GM12878 (cell line): ENCODE results near the gene OPCML. TPM values are rescaled to one million over a fixed set of nuclear protein-coding genes. Genes with fewer than 3 reads are reported as not detected.

Source experiments
- ATAC-seq: fragments of 200-7000 bp; cut with Tn5 transposase; 3 replicates; pipeline ENCODE4 v1.9.1; 2020; ENCODE audit warnings: mild to moderate bottlenecking, moderate library complexity
- BruUV-seq: library from RNA; stranded (reverse); fragments of 400-500 nt; replicated peaks from 2 replicates; lab custom pipeline; 2021; lab: Mats Ljungman, UMichigan
- CTCF ChIA-PET: fragments of 300-600 bp; sonication (Branson Sonifier 250); formaldehyde crosslinking; extraction: SDS; loops from one replicate; lab custom pipeline; 2021; ENCODE audit warnings: inconsistent platforms; lab: Yijun Ruan, JAX
- POLR2A ChIA-PET: fragments of 350-600 bp; formaldehyde crosslinking; extraction: SDS; loops from one replicate; lab custom pipeline; 2021; ENCODE audit warnings: inconsistent platforms; lab: Charles Lee
- RAD21 ChIA-PET: fragments of 300-600 bp; sonication (Branson Sonifier 250); formaldehyde crosslinking; loops from one replicate; lab custom pipeline; 2023; ENCODE audit warnings: antibody characterized with exemption; ENCODE audit not compliant: unreplicated experiment; lab: Charles Lee
- SMC1A ChIA-PET: fragments of 300-600 bp; sonication (Branson Sonifier 250); formaldehyde crosslinking; loops from one replicate; lab custom pipeline; 2023; ENCODE audit not compliant: unreplicated experiment, uncharacterized antibody; lab: Charles Lee
- DNase-seq: peaks from one replicate; pipeline ENCODE4 v3.0.0-alpha.2; 2011; ENCODE audit warnings: low read depth, low spot score
- FAIRE-seq: peaks from 3 replicates; lab custom pipeline; 2011; peaks lifted over from hg19 to GRCh38; lab: Jason Lieb, UNC
- H2AFZ ChIP-seq: 2 replicates; pipeline ENCODE4 v1.6.0; 2011; ENCODE audit warnings: low read depth, low read length, control low read depth; ENCODE audit not compliant: control insufficient read depth
- H3K27ac ChIP-seq: 2 replicates; pipeline ENCODE4 v1.5.1; 2011; ENCODE audit warnings: control low read depth; ENCODE audit not compliant: control insufficient read depth, insufficient read depth
- H3K27me3 ChIP-seq, 2 experiments: replicated peaks in 1 of 2; 2 replicates each; pipeline versions ENCODE4 v1.6.0 to v1.6.1; 2011; ENCODE audit warnings: low read length in 1 of 2; ENCODE audit not compliant: control insufficient read depth in 2 of 2, insufficient read depth in 2 of 2
- H3K36me3 ChIP-seq, 2 experiments: 2 replicates each; pipeline ENCODE4 v1.5.1; 2011; ENCODE audit warnings: low read length in 1 of 2; ENCODE audit not compliant: control insufficient read depth in 2 of 2, insufficient read depth in 2 of 2
- H3K4me1 ChIP-seq: 2 replicates; pipeline ENCODE4 v1.6.1; 2011; ENCODE audit warnings: mild to moderate bottlenecking, low read length, moderate library complexity, mixed read lengths; ENCODE audit not compliant: control insufficient read depth, insufficient read depth
- H3K4me2 ChIP-seq: 2 replicates; pipeline ENCODE4 v1.6.0; 2011; ENCODE audit warnings: control low read depth; ENCODE audit not compliant: control insufficient read depth, insufficient read depth
- H3K4me3 ChIP-seq: fragments of 200-600 bp; sonication (generic); 2 replicates; pipeline ENCODE4 v1.5.1; 2016
- H3K79me2 ChIP-seq: 2 replicates; pipeline ENCODE4 v1.6.0; 2011; ENCODE audit warnings: low read length; ENCODE audit not compliant: control insufficient read depth, insufficient read depth
- H3K9ac ChIP-seq: 2 replicates; pipeline ENCODE4 v1.8.0; 2011; ENCODE audit warnings: low read length, control low read depth, mixed read lengths; ENCODE audit not compliant: control insufficient read depth, insufficient read depth
- H3K9me3 ChIP-seq: replicated peaks from 3 replicates; pipeline ENCODE4 v1.5.1; 2011; ENCODE audit warnings: mild to moderate bottlenecking, low read length; ENCODE audit not compliant: control insufficient read depth, insufficient read depth
- H4K20me1 ChIP-seq: 2 replicates; pipeline ENCODE4 v1.6.0; 2011; ENCODE audit not compliant: control insufficient read depth, insufficient read depth
- BMI1 ChIP-seq: fragments of 450-650 bp; IDR thresholded peaks from 2 replicates; pipeline ENCODE4 v1.6.1; 2016; ENCODE audit warnings: mild to moderate bottlenecking, moderate library complexity, borderline replicate concordance
- E2F8 ChIP-seq: fragments of 450-650 bp; IDR thresholded peaks from 2 replicates; pipeline ENCODE4 v1.6.1; 2018; ENCODE audit warnings: mild to moderate bottlenecking, low read depth, moderate library complexity; ENCODE audit not compliant: partially characterized antibody
- EGR1 ChIP-seq, 2 experiments: IDR thresholded peaks; 1 replicate in 1 of 2; 2 replicates in 1 of 2; pipeline ENCODE4 v1.6.1; 2011 to 2012; ENCODE audit warnings: low read depth in 2 of 2, low read length in 2 of 2, borderline replicate concordance in 1 of 2, mild to moderate bottlenecking in 1 of 2, moderate library complexity in 1 of 2
- JUND ChIP-seq: IDR thresholded peaks from 2 replicates; pipeline ENCODE4 v1.6.1; 2012; ENCODE audit warnings: low read depth, mild to moderate bottlenecking, low read length, improper control_type of control experiment, moderate library complexity
- NRF1 ChIP-seq: conservative IDR thresholded peaks from 2 replicates; pipeline ENCODE4 v1.6.1; 2011; ENCODE audit warnings: mild to moderate bottlenecking, low read depth, low read length, improper control_type of control experiment
- in situ Hi-C: fragments of 300-500 bp; cut with MboI; formaldehyde crosslinking; loops from 9 replicates; pipeline ENCODE4 v1.14.3; 2018; ENCODE audit warnings: mixed read lengths
- intact Hi-C: fragments of 100-400 bp; cut with micrococcal nuclease; formaldehyde crosslinking; loops from one replicate; pipeline ENCODE4 v1.14.2; 2022; ENCODE audit not compliant: unreplicated experiment
- polyA plus RNA-seq, 11 experiments: library from polyadenylated mRNA; depleted of rRNA in 4 of 11; unstranded in 6 of 11; stranded (reverse) in 5 of 11; fragments of >200 nt; fragmentation: Nextera tagmentation in 4 of 11; fragmentation: Illumina TruSeq in 1 of 11; extraction: Ambion mirVana in 4 of 11; extraction: Trizol in 1 of 11; gene quantifications; 1 replicate in 1 of 11; 2 replicates in 10 of 11; pipeline versions ENCODE4 v1.2.1 to v1.2.3, GENCODE V29; 2011 to 2016; ENCODE audit warnings: inconsistent platforms in 2 of 11, missing spikeins in 2 of 11, low read depth in 1 of 11
- total RNA-seq, 4 experiments: library from RNA; depleted of rRNA in 3 of 4; stranded (reverse); fragments of >200 nt in 3 of 4; fragmentation: Illumina TruSeq in 1 of 4; extraction: Trizol in 1 of 4; gene quantifications; 2 replicates each; pipeline versions ENCODE4 v1.2.1 to v1.2.3, GENCODE V29; 2013 to 2021

OPCML gene
- total and polyA plus RNA-seq, 10 of the 15 experiments (the other 5 are each of a cell fraction or from before 2014, with no cell fraction given) = 0.84 TPM; not detected in 9

GRCh38 chr11:132528181-132528580, 1004.1 kb downstream of the OPCML start:
- no peak for TF ChIP-seq E2F8
- no peak for TF ChIP-seq NRF1
- TF ChIP-seq JUND = no peak
- TF ChIP-seq EGR1 (IDR thresholded peaks at IDR 0.05; ENCODE audit: borderline replicate concordance in 1 of 2, low read depth in 2 of 2, low read length in 2 of 2) = no peak
- TF ChIP-seq BMI1 = no peak
- in situ Hi-C loops (no loop called here), intact Hi-C loops (no loop called here)
- no peak overlapping the region for H3K4me2 ChIP-seq
- ChIA-PET POLR2A (no interaction called here), RAD21 (no interaction called here), CTCF (no interaction called here), SMC1A (no interaction called here)
- no peaks in the 10 kb centered on the region for H3K79me2 ChIP-seq
- H3K27ac ChIP-seq = no peak overlapping the region
- H4K20me1 ChIP-seq = no peaks in the 10 kb centered on the region
- ATAC-seq = no peak
- no peak overlapping the region for H3K4me3 ChIP-seq
- DNase-seq = no peak
- H3K4me1 ChIP-seq = no peaks in the 10 kb centered on the region
- H3K9me3 ChIP-seq = no peaks in the 10 kb centered on the region
- no peak for FAIRE-seq
- no peak overlapping the region for H2AFZ ChIP-seq
- no peaks in the 10 kb centered on the region for H3K27me3 ChIP-seq
- no peak overlapping the region for H3K9ac ChIP-seq
- BruUV-seq = no TSS peak
- H3K36me3 ChIP-seq = no peaks in the 10 kb centered on the region
